HepG2 (cell line): ENCODE data around the gene TBL3. TPM values are rescaled to one million over a fixed set of nuclear protein-coding genes. Genes with fewer than 3 reads are reported as not detected.

ENCODE experiments used
- ATAC-seq: fragments of 200-7000 bp; cut with Tn5 transposase; 3 replicates; pipeline ENCODE4 v1.9.1; 2020; ENCODE audit warnings: mild to moderate bottlenecking, moderate library complexity
- BruUV-seq: library from RNA; stranded (reverse); fragments of 400-500 nt; replicated peaks from 2 replicates; lab custom pipeline; 2021; lab: Mats Ljungman, UMichigan
- CTCF ChIA-PET: fragments of 300-600 bp; formaldehyde crosslinking; extraction: SDS; loops from one replicate; lab custom pipeline; 2021; ENCODE audit warnings: low total read pairs, inconsistent platforms, low intra/inter-chr PET ratio; lab: Yijun Ruan, JAX
- POLR2A ChIA-PET: fragments of 350-600 bp; sonication (Branson Sonifier 250); formaldehyde crosslinking; loops from one replicate; lab custom pipeline; 2020; ENCODE audit warnings: antibody characterized with exemption, inconsistent platforms; lab: Yijun Ruan, JAX
- DNase-seq: peaks from one replicate; pipeline ENCODE4 v3.0.0-alpha.2; 2015; ENCODE audit warnings: low spot score
- FAIRE-seq: peaks from 3 replicates; lab custom pipeline; 2011; peaks lifted over from hg19 to GRCh38; lab: Jason Lieb, UNC
- H2AFZ ChIP-seq: one replicate; pipeline ENCODE4 v1.6.1; 2011; ENCODE audit warnings: low read length, inconsistent platforms
- H3K27ac ChIP-seq: fragments of 300-600 bp; 3 replicates; pipeline ENCODE4 v1.8.0; 2011; ENCODE audit warnings: mixed run types, mild to moderate bottlenecking, mixed read lengths, low read length, inconsistent platforms; ENCODE audit not compliant: insufficient read depth; ENCODE audit errors: extremely low read length
- H3K27me3 ChIP-seq, 2 experiments: fragments of 200-600 bp in 1 of 2; 2 replicates in 1 of 2; 3 replicates in 1 of 2; pipeline versions ENCODE4 v1.6.0 to v1.8.0; 2011; ENCODE audit warnings: low read length in 2 of 2, mild to moderate bottlenecking in 2 of 2, moderate library complexity in 2 of 2, inconsistent platforms in 1 of 2; ENCODE audit not compliant: insufficient read depth in 2 of 2, control insufficient read depth in 1 of 2
- H3K36me3 ChIP-seq, 2 experiments: fragments of 200-600 bp in 1 of 2; replicated peaks in 1 of 2; 2 replicates in 1 of 2; 3 replicates in 1 of 2; pipeline versions ENCODE4 v1.5.1 to v1.8.0; 2011; ENCODE audit warnings: low read length in 2 of 2, inconsistent platforms in 1 of 2; ENCODE audit not compliant: insufficient read depth in 2 of 2, control insufficient read depth in 1 of 2
- H3K4me1 ChIP-seq: 2 replicates; pipeline ENCODE4 v1.5.1; 2012; ENCODE audit warnings: low read length, inconsistent platforms; ENCODE audit not compliant: insufficient read depth
- H3K4me2 ChIP-seq: 2 replicates; pipeline ENCODE4 v1.6.0; 2011; ENCODE audit warnings: low read depth, low read length, inconsistent platforms
- H3K4me3 ChIP-seq, 3 experiments: fragments of 200-600 bp in 1 of 3; sonication (generic), shearing (Covaris generic) in 1 of 3; replicated peaks in 1 of 3; 2 replicates each; pipeline ENCODE4 v1.5.1; 2011 to 2016; ENCODE audit warnings: low read length in 3 of 3, inconsistent platforms in 2 of 3, low read depth in 2 of 3, mild to moderate bottlenecking in 2 of 3, control low read depth in 1 of 3, mixed read lengths in 1 of 3; ENCODE audit not compliant: insufficient read depth in 1 of 3
- H3K79me2 ChIP-seq: one replicate; pipeline ENCODE4 v1.6.1; 2011; ENCODE audit warnings: low read length, inconsistent platforms; ENCODE audit not compliant: insufficient read depth
- H3K9ac ChIP-seq: 2 replicates; pipeline ENCODE4 v1.6.0; 2011; ENCODE audit warnings: mild to moderate bottlenecking, low read depth, low read length, inconsistent platforms; ENCODE audit not compliant: insufficient read depth
- H3K9me3 ChIP-seq: 2 replicates; pipeline ENCODE4 v1.5.1; 2012; ENCODE audit warnings: mild to moderate bottlenecking, low read length
- H4K20me1 ChIP-seq: 2 replicates; pipeline ENCODE4 v1.6.0; 2011; ENCODE audit warnings: inconsistent platforms, mild to moderate bottlenecking, low read length, moderate library complexity; ENCODE audit not compliant: insufficient read depth
- CC2D1A ChIP-seq: sonication (generic); formaldehyde crosslinking; IDR thresholded peaks from 2 replicates; pipeline ENCODE4 v1.8.1; 2023; ENCODE audit warnings: mild to moderate bottlenecking, missing genetic modification reagents
- HOXA3 ChIP-seq: sonication (generic); formaldehyde crosslinking; IDR thresholded peaks from 2 replicates; pipeline ENCODE4 v1.5.0; 2020; ENCODE audit warnings: missing genetic modification reagents
- IRX3 ChIP-seq: sonication (generic); formaldehyde crosslinking; IDR thresholded peaks from 2 replicates; pipeline ENCODE4 v1.8.1; 2023; ENCODE audit warnings: mild to moderate bottlenecking, low read depth, missing genetic modification reagents, borderline replicate concordance
- ZIK1 ChIP-seq: sonication (generic); formaldehyde crosslinking; IDR thresholded peaks from 2 replicates; pipeline ENCODE4 v1.5.0; 2020; ENCODE audit warnings: mild to moderate bottlenecking, low read depth, missing genetic modification reagents, borderline replicate concordance
- ZNF468 ChIP-seq: sonication (generic); formaldehyde crosslinking; IDR thresholded peaks from 2 replicates; pipeline ENCODE4 v1.8.0; 2022; ENCODE audit warnings: mild to moderate bottlenecking, moderate library complexity, missing genetic modification reagents
- ZNF547 ChIP-seq: sonication (generic); formaldehyde crosslinking; IDR thresholded peaks from 2 replicates; pipeline ENCODE4 v1.5.1; 2020; ENCODE audit warnings: mild to moderate bottlenecking, missing genetic modification reagents
- ZNF780A ChIP-seq: sonication (generic); formaldehyde crosslinking; IDR thresholded peaks from 2 replicates; pipeline ENCODE4 v1.8.0; 2022; ENCODE audit warnings: mild to moderate bottlenecking, missing genetic modification reagents, moderate library complexity
- WGBS: methylation state at CpG from one replicate; pipeline ENCODE4 v1.1.6; 2017; ENCODE audit warnings: low lambda C conversion rate; 5-methylcytosine and 5-hydroxymethylcytosine counted together
- in situ Hi-C: cut with HindIII; loops from 2 replicates; pipeline ENCODE4 v1.10.0; 2017; ENCODE audit warnings: low pct_unique_long_range_greater_than_20kb; ENCODE audit not compliant: extremely low pct_ligation_motif_present
- intact Hi-C: fragments of 100-400 bp; cut with micrococcal nuclease; formaldehyde crosslinking; loops from one replicate; pipeline ENCODE4 v1.10.0; 2022; ENCODE audit not compliant: unreplicated experiment
- polyA plus RNA-seq, 8 experiments: library from polyadenylated mRNA; depleted of rRNA in 3 of 8; stranded (reverse) in 7 of 8; unstranded in 1 of 8; fragments of >200 nt; fragmentation: Illumina TruSeq in 4 of 8; extraction: Trizol in 4 of 8; gene quantifications; 2 replicates each; pipeline versions ENCODE4 v1.2.1 to v1.2.3, GENCODE V29; 2011 to 2016; ENCODE audit warnings: low read depth in 4 of 8, missing spikeins in 1 of 8, mixed read lengths in 1 of 8; ENCODE audit not compliant: insufficient read depth in 1 of 8
- total RNA-seq, 5 experiments: library from RNA; depleted of rRNA; stranded (reverse); fragments of >200 nt; fragmentation: Illumina TruSeq; extraction: Trizol; gene quantifications; 2 replicates each; pipeline ENCODE4 v1.2.3, GENCODE V29; 2016; ENCODE audit warnings: low read depth in 1 of 5
- TF ChIP-seq, protein P1 (sequence below): sonication (generic); formaldehyde crosslinking; IDR thresholded peaks from 2 replicates; pipeline ENCODE4 v1.5.1; 2020; ENCODE audit warnings: missing genetic modification reagents, mild to moderate bottlenecking, borderline replicate concordance
- TF ChIP-seq, protein P2 (sequence below): IDR thresholded peaks from 2 replicates; pipeline ENCODE4 v1.6.1; 2016; ENCODE audit warnings: missing genetic modification reagents, missing compliant biosample characterization
- TF ChIP-seq, protein P3 (sequence below): sonication (generic); formaldehyde crosslinking; IDR thresholded peaks from 2 replicates; pipeline ENCODE4 v1.5.1; 2020; ENCODE audit warnings: mild to moderate bottlenecking, missing genetic modification reagents, moderate library complexity
- TF ChIP-seq, protein P4 (sequence below): sonication (generic); formaldehyde crosslinking; IDR thresholded peaks from 2 replicates; pipeline ENCODE4 v1.4.0; 2020; ENCODE audit warnings: mild to moderate bottlenecking, missing genetic modification reagents, borderline replicate concordance
- TF ChIP-seq, protein P5 (sequence below): sonication (generic); formaldehyde crosslinking; IDR thresholded peaks from 2 replicates; pipeline ENCODE4 v1.4.0; 2020; ENCODE audit warnings: missing genetic modification reagents

The TBL3 gene
- total and polyA plus RNA-seq, 2 of the 13 experiments (the other 11 are each of a cell fraction or from before 2014, with no cell fraction given), result 16.8 to 38.0 TPM

DNA sequence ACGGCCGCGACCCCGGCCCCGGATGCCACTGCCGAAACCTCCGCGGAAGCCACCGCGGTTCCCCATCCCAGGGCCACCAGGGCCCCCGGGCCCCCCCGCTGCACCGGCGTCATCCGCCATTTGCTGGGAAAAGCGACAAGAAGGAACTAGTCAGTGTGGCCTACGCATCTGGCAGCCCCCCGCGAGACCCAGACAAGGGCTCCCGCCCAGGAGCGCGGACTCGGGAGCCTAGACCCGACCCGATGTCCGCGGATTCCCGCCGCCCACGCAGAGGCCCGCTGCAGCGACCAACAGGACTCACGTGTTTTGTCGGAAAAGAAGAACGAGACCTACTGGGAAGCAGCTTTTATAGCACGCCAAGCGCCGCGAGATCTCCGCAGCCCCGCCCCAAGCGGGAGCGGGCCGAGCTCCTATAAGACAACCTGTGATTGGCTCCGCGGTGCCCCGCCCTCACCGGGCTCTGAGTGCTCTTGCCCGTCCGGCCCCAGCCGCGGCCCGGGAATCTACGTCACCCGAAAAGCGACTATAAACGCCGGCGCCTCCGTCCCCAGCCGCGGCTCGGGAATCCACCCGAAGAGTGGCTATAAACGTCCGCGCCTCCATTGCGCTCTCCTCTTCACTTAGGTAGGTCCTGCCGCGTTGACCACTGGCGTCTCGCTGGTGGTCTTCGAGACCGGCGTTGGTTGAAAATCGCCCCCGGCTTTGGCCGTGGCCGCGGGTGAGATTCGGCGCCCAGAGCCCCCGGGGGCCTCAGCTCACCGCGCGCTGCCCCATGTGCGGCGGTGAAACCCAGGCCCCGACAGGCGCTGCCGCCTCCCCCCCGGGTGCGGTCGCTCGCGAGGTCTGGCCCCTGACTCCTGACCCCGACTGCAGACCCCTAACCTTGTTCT lies 7.1 kb upstream of the TBL3 start, which contains the start of gene RPS2:
RPS2 (minus strand) TSS at position 321 of the 890 bp plus-strand sequence; CDS start at position 120, 201 bp downstream.
- WGBS, result 0% methylated on average over 5 of the region's 97 CpGs
- peaks cover 3 to 19% of the 10 kb centered on the region in 2 experiments; a peak in 3 of 5 replicates for H3K36me3 ChIP-seq
- H3K4me2 ChIP-seq, result peak within 1 kb of the TSS; percentile 100
- H3K27ac ChIP-seq, result peak within 1 kb of the TSS; percentile 88
- peak within 1 kb of the TSS; percentile 96 for H3K9ac ChIP-seq
- FAIRE-seq, result peak; percentile 90
- peak; percentile 61 for ATAC-seq
- peaks cover 44% of the 10 kb centered on the region for H3K4me1 ChIP-seq
- ChIA-PET CTCF (no interaction called here), POLR2A (interaction anchor here (0.5 to 3.1 kb wide), 55 partner anchors 10 to 537 kb away, joined by 3 to 131 read pairs (median 6); partner anchors contain the start of genes ECI1, EME2, FAHD1 and GFER)
- peak within 1 kb of the TSS; percentile 84 to 94 (median 92) for H3K4me3 ChIP-seq
- no peaks in the 10 kb centered on the region; a peak in 1 of 5 replicates for H3K27me3 ChIP-seq
- H3K79me2 ChIP-seq, result peaks cover 40% of the 10 kb centered on the region
- no peaks in the 10 kb centered on the region for H3K9me3 ChIP-seq
- peaks cover 34% of the 10 kb centered on the region for H4K20me1 ChIP-seq
- H2AFZ ChIP-seq, result no peak within 1 kb of the TSS
- in situ Hi-C loops, result no loop called here
- peak; percentile 97 for DNase-seq
- BruUV-seq, result no TSS peak
- intact Hi-C loops, result no loop called here
- TF ChIP-seq, protein P1, sequence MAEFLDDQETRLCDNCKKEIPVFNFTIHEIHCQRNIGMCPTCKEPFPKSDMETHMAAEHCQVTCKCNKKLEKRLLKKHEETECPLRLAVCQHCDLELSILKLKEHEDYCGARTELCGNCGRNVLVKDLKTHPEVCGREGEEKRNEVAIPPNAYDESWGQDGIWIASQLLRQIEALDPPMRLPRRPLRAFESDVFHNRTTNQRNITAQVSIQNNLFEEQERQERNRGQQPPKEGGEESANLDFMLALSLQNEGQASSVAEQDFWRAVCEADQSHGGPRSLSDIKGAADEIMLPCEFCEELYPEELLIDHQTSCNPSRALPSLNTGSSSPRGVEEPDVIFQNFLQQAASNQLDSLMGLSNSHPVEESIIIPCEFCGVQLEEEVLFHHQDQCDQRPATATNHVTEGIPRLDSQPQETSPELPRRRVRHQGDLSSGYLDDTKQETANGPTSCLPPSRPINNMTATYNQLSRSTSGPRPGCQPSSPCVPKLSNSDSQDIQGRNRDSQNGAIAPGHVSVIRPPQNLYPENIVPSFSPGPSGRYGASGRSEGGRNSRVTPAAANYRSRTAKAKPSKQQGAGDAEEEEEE (CRISPR knock-in tag), result no peak
- TF ChIP-seq ZIK1 (CRISPR knock-in tag) (peak; percentile 49; the same call in 1 of the 2 replicates), ZNF780A (CRISPR knock-in tag) (no peak), ZNF547 (CRISPR knock-in tag) (peak; percentile 93), HOXA3 (CRISPR knock-in tag) (peak; percentile 61), IRX3 (CRISPR knock-in tag) (0 out of 2 replicates have a peak, but pooled peaks have one; percentile 1), CC2D1A (CRISPR knock-in tag) (no peak), ZNF468 (CRISPR knock-in tag) (0 out of 2 replicates have a peak, but pooled peaks have one; percentile 35)
- TF ChIP-seq, protein P2, sequence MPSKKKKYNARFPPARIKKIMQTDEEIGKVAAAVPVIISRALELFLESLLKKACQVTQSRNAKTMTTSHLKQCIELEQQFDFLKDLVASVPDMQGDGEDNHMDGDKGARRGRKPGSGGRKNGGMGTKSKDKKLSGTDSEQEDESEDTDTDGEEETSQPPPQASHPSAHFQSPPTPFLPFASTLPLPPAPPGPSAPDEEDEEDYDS, result peak; percentile 96
- TF ChIP-seq, protein P3, sequence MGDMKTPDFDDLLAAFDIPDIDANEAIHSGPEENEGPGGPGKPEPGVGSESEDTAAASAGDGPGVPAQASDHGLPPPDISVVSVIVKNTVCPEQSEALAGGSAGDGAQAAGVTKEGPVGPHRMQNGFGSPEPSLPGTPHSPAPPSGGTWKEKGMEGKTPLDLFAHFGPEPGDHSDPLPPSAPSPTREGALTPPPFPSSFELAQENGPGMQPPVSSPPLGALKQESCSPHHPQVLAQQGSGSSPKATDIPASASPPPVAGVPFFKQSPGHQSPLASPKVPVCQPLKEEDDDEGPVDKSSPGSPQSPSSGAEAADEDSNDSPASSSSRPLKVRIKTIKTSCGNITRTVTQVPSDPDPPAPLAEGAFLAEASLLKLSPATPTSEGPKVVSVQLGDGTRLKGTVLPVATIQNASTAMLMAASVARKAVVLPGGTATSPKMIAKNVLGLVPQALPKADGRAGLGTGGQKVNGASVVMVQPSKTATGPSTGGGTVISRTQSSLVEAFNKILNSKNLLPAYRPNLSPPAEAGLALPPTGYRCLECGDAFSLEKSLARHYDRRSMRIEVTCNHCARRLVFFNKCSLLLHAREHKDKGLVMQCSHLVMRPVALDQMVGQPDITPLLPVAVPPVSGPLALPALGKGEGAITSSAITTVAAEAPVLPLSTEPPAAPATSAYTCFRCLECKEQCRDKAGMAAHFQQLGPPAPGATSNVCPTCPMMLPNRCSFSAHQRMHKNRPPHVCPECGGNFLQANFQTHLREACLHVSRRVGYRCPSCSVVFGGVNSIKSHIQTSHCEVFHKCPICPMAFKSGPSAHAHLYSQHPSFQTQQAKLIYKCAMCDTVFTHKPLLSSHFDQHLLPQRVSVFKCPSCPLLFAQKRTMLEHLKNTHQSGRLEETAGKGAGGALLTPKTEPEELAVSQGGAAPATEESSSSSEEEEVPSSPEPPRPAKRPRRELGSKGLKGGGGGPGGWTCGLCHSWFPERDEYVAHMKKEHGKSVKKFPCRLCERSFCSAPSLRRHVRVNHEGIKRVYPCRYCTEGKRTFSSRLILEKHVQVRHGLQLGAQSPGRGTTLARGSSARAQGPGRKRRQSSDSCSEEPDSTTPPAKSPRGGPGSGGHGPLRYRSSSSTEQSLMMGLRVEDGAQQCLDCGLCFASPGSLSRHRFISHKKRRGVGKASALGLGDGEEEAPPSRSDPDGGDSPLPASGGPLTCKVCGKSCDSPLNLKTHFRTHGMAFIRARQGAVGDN (CRISPR knock-in tag), result peak; percentile 75
- TF ChIP-seq, protein P4, sequence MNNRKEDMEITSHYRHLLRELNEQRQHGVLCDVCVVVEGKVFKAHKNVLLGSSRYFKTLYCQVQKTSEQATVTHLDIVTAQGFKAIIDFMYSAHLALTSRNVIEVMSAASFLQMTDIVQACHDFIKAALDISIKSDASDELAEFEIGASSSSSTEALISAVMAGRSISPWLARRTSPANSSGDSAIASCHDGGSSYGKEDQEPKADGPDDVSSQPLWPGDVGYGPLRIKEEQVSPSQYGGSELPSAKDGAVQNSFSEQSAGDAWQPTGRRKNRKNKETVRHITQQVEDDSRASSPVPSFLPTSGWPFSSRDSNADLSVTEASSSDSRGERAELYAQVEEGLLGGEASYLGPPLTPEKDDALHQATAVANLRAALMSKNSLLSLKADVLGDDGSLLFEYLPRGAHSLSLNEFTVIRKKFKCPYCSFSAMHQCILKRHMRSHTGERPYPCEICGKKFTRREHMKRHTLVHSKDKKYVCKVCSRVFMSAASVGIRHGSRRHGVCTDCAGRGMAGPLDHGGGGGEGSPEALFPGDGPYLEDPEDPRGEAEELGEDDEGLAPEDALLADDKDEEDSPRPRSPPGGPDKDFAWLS (CRISPR knock-in tag), result no peak
- TF ChIP-seq, protein P5, sequence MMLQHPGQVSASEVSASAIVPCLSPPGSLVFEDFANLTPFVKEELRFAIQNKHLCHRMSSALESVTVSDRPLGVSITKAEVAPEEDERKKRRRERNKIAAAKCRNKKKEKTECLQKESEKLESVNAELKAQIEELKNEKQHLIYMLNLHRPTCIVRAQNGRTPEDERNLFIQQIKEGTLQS (CRISPR knock-in tag), result no peak
